HepG2 (cell line): ENCODE measurements around the gene LIN28B. TPM values are rescaled to one million over a fixed set of nuclear protein-coding genes. Genes with fewer than 3 reads are reported as not detected.

Experiments used
- BHLHE40 ChIP-seq: IDR thresholded peaks from 2 replicates; pipeline ENCODE4 v1.6.1; 2011; ENCODE audit warnings: low read length, improper control_type of control experiment
- KAT2B ChIP-seq: fragments of 150-350 bp; IDR thresholded peaks from 2 replicates; pipeline ENCODE4 v1.6.1; 2014; ENCODE audit warnings: low read depth, low read length, borderline replicate concordance
- NFKBIZ ChIP-seq: IDR thresholded peaks from 2 replicates; pipeline ENCODE4 v1.6.1; 2018; ENCODE audit warnings: missing genetic modification reagents, missing compliant biosample characterization
- PHF8 ChIP-seq: sonication (generic); formaldehyde crosslinking; IDR thresholded peaks from 2 replicates; pipeline ENCODE4 v1.5.0; 2020; ENCODE audit warnings: missing genetic modification reagents
- POLR2AphosphoS5 ChIP-seq: IDR thresholded peaks from 2 replicates; pipeline ENCODE4 v1.6.1; 2012; ENCODE audit warnings: low read depth, low read length
- ZFP36L2 ChIP-seq: sonication (generic); formaldehyde crosslinking; IDR thresholded peaks from 2 replicates; pipeline ENCODE4 v1.4.0; 2020; ENCODE audit warnings: missing genetic modification reagents
- ZFX ChIP-seq: sonication (generic); formaldehyde crosslinking; IDR thresholded peaks from 2 replicates; pipeline ENCODE4 v1.4.0; 2020; ENCODE audit warnings: mild to moderate bottlenecking, low read depth, missing genetic modification reagents, moderate library complexity
- ZNF615 ChIP-seq: sonication (generic); formaldehyde crosslinking; IDR thresholded peaks from 2 replicates; pipeline ENCODE4 v1.5.0; 2020; ENCODE audit warnings: mild to moderate bottlenecking, missing genetic modification reagents, borderline replicate concordance
- ZNF772 ChIP-seq: sonication (generic); formaldehyde crosslinking; IDR thresholded peaks from 2 replicates; pipeline ENCODE4 v1.5.0; 2020; ENCODE audit warnings: mild to moderate bottlenecking, missing genetic modification reagents
- polyA plus RNA-seq, 8 experiments: library from polyadenylated mRNA; depleted of rRNA in 3 of 8; stranded (reverse) in 7 of 8; unstranded in 1 of 8; fragments of >200 nt; fragmentation: Illumina TruSeq in 4 of 8; extraction: Trizol in 4 of 8; gene quantifications; 2 replicates each; pipeline versions ENCODE4 v1.2.1 to v1.2.3, GENCODE V29; 2011 to 2016; ENCODE audit warnings: low read depth in 4 of 8, missing spikeins in 1 of 8, mixed read lengths in 1 of 8; ENCODE audit not compliant: insufficient read depth in 1 of 8
- total RNA-seq, 5 experiments: library from RNA; depleted of rRNA; stranded (reverse); fragments of >200 nt; fragmentation: Illumina TruSeq; extraction: Trizol; gene quantifications; 2 replicates each; pipeline ENCODE4 v1.2.3, GENCODE V29; 2016; ENCODE audit warnings: low read depth in 1 of 5
- TF ChIP-seq, protein P1 (sequence below): sonication (generic); formaldehyde crosslinking; IDR thresholded peaks from 2 replicates; pipeline ENCODE4 v1.8.1; 2023; ENCODE audit warnings: mild to moderate bottlenecking, inconsistent platforms, moderate library complexity, missing genetic modification reagents, borderline replicate concordance
- TF ChIP-seq, protein P2 (sequence below): sonication (generic); formaldehyde crosslinking; conservative IDR thresholded peaks from 2 replicates; pipeline ENCODE4 v1.4.0; 2020; ENCODE audit warnings: missing genetic modification reagents

The LIN28B gene
- total and polyA plus RNA-seq, 2 of the 13 experiments (the other 11 are each of a cell fraction or from before 2014, with no cell fraction given), result 14.5 to 56.8 TPM

DNA sequence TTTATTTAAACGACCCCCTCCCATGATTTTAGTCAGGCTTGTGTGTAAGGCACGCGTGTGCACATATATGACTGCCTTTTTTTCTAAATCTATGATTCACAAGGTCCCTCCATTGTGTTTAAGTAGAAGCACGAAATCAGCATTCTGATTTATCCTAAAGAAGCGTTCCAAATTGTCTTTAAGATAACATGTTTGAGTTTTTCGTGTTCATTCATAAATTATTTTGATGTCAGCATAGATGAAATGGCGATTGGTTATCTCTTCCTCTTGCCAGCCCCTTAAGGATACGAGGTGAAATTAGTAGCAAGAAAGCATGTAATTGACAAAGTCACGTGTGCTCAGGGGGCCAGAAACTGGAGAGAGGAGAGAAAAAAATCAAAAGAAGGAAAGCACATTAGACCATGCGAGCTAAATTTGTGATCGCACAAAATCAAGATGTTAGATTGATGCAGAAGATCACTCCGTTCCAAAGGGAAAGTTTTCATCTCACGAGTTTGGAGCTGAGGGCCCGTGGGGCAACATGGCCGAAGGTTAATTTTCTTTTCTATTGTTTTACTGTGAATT, at the start of gene LIN28B (continued):
- TF ChIP-seq, protein P1, sequence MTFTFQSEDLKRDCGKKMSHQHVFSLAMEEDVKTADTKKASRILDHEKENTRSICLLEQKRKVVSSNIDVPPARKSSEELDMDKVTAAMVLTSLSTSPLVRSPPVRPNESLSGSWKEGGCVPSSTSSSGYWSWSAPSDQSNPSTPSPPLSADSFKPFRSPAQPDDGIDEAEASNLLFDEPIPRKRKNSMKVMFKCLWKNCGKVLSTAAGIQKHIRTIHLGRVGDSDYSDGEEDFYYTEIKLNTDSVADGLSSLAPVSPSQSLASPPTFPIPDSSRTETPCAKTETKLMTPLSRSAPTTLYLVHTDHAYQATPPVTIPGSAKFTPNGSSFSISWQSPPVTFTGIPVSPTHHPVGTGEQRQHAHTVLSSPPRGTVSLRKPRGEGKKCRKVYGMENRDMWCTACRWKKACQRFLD (CRISPR knock-in tag), result no peak
- TF ChIP-seq ZNF772 (CRISPR knock-in tag), result no peak
- TF ChIP-seq ZFP36L2 (CRISPR knock-in tag), result no peak
- 0 out of 2 replicates have a peak, but pooled peaks have one; percentile 38 for TF ChIP-seq PHF8 (CRISPR knock-in tag)
- no peak for TF ChIP-seq ZNF615 (CRISPR knock-in tag)
- 0 out of 2 replicates have a peak, but pooled peaks have one; percentile 28 for TF ChIP-seq BHLHE40
- TF ChIP-seq, protein P2, sequence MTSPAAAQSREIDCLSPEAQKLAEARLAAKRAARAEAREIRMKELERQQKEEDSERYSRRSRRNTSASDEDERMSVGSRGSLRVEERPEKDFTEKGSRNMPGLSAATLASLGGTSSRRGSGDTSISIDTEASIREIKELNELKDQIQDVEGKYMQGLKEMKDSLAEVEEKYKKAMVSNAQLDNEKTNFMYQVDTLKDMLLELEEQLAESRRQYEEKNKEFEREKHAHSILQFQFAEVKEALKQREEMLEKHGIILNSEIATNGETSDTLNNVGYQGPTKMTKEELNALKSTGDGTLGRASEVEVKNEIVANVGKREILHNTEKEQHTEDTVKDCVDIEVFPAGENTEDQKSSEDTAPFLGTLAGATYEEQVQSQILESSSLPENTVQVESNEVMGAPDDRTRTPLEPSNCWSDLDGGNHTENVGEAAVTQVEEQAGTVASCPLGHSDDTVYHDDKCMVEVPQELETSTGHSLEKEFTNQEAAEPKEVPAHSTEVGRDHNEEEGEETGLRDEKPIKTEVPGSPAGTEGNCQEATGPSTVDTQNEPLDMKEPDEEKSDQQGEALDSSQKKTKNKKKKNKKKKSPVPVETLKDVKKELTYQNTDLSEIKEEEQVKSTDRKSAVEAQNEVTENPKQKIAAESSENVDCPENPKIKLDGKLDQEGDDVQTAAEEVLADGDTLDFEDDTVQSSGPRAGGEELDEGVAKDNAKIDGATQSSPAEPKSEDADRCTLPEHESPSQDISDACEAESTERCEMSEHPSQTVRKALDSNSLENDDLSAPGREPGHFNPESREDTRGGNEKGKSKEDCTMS (CRISPR knock-in tag), result no peak
- peak; percentile 45 for TF ChIP-seq POLR2AphosphoS5
- no peak for TF ChIP-seq KAT2B
- no peak for TF ChIP-seq NFKBIZ (CRISPR knock-in tag)
- TF ChIP-seq ZFX (CRISPR knock-in tag), result 0 out of 2 replicates have a peak, but pooled peaks have one; percentile 17
- TF ChIP-seq, all 625 proteins: peak for 20
